HG03095 (cell line): ENCODE data around the gene GLB1L2.

Experiments used
- ATAC-seq: cut with Tn5 transposase; IDR thresholded peaks from one replicate; pipeline ENCODE4 v1.9.1; 2021; ENCODE audit warnings: moderate library complexity; ENCODE audit not compliant: unreplicated experiment

GLB1L2 gene

DNA sequence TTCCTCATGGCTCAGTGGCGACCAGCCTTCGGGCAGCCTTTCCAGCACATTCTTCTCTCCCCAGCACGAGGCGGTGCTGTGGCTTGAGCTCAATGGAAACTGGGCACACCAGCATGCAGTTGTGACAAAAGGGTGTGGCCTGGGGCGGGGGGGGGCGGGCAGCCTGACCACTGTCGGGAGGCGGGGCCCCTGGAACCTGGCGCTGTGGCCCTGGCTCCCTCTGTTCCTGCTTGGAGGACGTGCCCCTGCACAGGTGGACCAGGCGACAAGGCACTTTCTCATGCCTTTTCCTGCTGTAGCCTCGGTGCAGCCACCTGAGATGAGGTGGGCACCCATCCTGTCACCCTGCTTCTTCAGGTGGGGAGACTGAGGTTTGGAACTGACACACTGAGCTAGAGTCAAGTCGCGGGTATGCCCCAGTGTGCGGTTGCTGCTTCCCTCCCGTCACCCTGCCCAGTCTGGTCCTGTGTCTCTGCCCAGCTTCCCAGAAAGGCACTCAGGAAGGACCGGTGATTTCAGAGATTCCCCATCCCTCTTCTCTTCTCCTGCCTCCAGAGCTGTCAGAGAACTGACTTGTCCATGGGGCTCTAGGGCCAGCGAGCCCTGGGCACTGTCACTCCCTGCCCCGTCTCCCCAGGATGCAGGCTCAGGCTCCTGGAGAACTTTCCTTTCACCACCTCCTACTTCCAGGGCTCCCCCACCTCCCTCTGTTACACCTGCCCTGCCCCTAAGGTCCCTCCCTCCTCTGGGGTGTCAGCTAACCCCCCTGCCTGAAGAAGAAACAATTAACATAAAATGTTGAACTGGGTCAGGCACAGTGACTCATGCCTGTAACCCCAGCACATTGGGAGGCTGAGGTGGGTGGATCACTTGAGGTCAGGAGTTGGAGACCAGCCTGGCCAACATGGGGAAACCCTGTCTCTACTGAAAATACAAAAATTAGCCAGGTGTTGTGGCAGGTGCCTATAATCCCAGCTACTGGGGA is 70.3 kb downstream of the GLB1L2 start:
- ATAC-seq, result no peak

DNA sequence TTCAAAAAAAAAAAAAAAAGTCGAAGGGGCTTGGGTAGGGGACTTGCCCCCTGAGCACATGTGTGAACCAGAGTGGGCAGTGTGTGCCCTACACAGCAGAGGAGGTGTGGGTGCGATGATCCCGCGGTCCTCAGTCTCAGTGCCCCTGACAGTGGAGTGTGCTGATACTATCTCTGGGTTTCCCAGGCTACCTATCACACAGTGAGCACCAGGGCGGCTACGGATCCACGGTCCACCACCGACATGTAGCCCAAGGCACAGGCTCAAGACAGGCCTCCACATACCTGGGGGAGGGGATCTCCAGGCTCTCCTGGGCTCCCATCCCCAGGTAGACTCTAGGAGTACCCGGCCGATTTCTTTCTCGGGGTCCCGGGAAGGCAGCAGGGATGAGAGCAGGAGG is 71.1 kb downstream of the GLB1L2 start:
- no peak for ATAC-seq

DNA sequence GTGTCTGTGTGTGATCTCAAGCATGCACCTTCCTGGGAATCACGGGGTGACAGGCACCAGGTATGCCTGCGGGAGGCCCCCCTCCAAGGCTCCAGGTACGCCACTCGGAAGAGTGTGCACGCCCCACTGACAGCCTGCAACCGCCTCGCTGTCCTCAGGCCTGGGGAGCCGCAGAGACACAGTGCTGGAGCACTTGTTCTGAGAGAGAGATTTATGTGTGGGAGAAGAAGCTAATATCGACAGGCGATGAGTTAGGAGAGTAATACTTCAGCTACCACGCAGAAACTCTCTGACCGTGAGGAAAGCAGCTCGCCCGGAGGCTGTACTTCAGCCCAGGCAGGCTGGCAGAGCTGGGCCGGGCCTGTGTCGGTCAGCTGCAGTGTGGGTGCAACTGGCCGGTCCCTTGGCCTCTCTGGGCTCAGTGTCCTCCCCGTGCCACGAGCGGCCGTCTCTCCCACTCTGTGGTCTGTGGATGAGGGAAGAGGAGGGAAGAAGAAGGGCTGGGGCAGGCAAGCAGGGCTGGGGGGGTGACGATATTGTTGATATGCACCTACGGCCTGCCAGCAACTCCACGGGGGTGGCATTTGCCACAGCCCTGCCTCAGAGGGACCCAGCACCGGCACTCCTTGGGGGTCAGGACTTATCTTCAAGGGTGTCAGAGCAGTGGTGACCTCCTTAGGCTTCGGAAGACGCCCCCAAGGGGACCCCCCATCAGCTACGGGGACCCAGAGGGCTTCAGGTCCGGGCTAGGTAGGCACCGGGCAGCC is 73.0 kb downstream of the GLB1L2 start:
- no peak for ATAC-seq

DNA sequence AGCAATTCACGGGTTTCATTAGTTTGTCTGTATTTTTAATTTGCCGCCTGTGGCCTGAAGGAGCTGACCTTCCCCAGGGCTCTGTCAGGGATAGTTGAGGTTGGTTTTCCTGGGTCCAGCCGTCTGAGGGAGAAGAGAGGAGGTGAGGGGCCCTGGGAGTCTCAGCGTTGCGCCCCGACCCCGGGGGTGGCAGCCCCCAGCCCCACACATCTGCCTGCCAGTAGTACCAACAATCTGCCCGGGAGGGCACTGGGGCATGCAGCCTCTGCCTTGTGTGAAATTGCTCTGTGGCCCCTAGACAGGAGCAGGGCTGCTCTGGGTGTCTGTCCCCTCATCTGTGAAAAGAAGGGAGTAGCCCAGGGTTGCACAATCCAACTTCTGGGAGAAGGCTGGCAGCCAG is 73.6 kb downstream of the GLB1L2 start:
- ATAC-seq, result no peak

DNA sequence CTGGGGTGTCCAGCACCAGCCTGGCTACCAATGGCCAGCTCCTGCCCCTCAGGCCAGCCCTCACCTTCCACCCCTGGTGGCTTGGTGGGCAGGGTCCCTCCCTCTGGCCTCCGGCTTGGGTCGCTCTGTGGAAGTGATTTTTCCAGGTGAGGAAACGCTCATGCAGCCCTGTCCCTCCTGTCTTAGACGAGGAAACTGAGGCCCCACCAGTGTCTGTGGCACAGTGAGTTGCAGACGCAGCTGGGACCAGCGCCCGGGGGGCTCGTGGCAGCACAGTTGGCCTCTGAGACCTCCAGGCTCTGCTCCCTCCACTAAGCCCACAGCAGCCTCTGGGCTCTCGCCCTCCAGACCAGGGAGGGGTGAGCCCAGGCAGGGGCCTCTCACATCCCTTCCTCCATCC is 74.1 kb downstream of the GLB1L2 start:
- ATAC-seq, result no peak

DNA sequence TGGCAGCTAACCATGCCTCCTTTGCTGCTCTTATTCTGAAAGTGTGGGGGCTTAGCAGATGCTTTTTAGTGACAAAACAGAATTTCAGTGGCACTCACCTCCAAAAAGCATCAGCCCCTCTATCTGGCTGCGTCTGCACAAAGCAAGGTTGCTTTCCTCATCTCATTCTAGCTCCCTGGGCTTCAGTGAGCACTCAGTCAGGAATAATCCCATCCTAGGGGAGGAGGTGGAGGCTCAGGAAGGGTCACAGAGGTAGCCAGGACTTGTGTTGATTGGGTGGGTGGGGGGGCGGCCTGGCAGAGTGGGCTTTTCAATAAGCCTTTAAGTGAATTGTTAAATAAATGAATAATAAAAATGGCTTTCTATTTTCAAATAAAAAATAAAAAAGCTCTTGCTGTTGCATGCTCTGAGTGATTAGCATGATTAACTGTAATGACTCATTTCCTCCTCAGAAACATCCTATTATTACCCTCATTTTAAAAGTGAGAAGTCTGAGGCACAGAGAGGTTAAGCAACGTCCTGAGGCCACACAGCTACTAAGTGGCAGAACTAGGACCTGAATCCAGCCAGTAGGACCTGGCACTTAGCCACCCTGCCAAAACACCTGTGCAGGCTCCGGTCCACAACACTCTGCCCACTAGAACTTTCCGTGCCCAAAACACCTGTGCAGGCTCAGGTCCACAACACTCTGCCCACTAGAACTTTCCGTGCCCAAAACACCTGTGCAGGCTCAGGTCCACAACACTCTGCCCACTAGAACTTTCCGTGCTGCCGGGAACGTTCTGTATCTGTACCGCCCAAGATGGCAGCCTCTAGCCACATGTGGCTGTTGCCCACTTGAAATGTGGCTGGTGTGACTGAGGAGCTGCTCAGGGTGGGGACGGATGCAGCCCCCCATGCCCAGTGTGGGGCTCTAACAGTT is 74.7 kb downstream of the GLB1L2 start:
- no peak for ATAC-seq

DNA sequence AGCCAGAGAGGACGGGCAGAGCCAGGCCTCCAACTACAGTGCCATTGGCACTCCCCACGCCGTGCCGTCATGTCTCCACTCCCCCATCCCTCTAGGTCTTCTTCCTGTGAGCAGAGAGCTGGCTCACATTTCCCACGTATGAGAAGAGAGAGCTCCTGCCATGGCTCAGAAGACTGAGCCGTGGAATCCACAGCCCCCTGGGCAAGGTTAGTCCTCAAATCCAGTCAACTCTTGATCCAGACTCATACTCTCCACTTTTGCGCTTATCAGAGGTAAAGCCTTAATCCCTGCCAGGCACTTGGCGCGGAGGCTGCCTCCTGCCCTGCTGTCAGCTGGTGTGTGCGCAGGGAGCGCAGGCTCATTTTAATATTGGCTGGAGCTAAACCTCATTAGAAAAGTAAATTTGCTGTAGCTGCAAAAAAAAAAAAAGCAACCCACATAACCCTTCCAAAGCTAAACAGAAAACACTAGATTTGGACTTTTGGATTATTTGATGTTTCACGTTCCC is 75.6 kb downstream of the GLB1L2 start:
- no peak for ATAC-seq

DNA sequence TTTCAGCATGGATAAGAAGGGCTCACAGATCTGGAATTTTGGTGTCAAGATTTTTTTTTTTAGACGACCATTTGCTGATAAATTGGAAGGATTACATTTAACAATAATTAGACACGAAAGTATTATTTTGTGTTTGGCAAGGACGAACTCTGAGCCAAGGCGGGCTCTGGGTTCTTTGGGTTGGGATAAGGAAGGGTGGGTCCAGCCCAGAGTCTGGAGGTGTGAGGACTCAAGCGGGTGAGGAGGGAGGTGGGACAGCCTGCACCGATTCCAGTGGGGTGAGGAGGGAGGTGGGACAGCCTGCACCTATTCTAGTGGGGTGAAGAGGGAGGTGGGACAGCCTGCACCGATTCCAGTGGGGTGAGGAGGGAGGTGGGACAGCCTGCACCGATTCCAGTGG is 76.1 kb downstream of the GLB1L2 start:
- ATAC-seq, result no peak

DNA sequence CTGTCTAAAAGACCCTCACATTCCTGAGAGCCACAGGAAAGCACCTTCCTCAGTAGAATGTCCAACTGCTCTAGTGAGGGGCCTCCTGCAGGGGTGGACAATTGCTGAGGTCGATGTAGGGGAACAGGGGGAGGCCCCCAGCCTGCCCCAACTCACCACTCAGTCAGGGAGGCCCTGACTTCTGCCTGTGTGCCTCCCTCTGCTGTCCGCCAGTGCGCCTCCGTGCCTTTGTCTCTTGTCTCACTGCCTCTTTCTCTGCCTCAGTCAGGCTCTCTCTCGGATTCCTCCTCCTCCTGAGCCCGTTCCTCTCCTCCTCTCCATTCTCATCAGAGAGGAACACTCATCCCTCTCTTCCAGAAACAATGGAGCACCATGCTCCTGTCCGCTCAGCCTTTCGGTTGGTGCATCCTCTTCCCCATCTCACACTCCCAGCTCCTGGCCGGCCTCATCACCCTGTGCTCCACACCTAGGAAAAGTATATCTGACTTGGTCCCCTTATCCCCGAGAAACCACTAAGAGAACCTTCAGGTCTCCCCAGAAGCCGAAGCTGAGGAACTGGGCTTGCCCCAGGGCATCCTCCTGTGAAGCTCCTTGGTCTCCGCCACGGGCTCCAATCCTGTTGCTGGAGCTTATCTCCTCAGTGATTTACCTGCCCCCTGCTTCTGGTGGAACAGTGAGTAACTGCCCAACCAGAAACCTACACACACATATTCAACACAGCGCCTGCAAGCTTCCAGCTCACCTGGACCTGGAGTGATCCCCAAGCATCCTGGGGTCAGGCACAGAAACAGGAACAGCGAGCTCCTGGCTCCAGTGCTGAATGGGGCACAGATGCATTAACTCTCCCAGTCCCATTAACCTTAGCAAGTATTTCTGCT is 78.0 kb downstream of the GLB1L2 start:
- ATAC-seq, result no peak

DNA sequence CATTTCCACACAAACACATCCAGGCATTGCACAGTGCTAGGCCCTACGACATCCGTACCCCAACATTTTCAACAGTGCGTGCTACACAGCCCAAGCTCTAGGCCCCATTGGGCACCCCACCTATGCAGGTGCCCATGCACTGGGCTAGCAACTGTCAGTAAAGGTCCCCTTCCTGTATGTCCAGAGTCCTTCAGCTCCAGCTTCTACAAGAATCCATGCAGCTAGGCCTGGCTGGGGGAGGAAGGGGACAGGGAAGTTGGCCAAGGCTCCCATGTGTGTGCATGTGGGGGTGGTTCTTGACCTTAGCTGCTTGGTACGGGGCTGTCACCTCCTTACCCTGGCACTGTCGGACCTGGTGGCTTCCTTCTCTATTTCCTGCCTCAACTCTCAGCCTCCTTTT is 79.0 kb downstream of the GLB1L2 start:
- no peak for ATAC-seq

DNA sequence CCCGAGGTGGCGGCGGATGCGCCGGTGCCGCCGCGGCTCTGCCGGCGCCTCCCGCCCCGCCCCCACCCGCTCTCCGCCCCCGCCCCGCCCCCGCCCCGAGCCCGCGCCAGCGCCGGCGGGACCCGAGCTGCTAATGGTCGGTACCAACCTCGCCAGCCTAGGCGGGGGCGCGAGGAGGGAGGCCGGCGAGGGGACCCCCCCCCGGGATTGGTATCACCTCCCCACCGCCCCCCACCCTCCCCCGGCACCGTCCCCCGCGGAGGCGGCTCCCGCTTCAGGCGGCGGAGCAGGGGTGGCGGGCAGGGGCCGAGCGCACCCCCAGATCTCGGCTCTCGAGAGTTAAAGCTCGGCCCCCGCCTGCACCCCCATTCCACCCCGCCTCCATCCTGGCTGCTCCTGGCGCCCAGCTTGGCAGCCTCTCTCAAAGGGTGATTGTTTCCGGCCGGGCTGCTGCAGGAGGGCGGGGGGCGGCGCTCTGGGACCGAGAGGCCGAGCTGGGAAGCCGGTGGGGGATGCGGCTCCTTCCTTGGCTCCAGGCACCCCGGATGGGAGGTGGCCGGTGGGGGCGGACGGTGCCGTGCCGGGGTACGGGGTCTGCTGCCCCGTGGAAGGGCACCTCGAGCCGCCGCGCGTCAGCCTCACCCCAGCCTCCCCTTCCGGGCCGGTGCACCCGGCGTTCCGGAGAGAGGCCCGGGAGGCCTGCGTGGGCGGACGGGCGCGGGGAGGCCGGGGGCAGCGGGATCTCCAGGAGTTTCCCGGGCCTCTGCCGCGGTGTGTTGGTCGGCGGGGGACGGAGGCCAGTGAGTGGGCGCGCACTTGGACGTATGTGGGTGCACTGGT is 80.6 kb downstream of the GLB1L2 start, which contains the start of gene B3GAT1:
B3GAT1 (minus strand) TSS at position 40 of the 840 bp plus-strand sequence. CDS start 24,583 bp downstream, outside the sequence.
- no peak for ATAC-seq

DNA sequence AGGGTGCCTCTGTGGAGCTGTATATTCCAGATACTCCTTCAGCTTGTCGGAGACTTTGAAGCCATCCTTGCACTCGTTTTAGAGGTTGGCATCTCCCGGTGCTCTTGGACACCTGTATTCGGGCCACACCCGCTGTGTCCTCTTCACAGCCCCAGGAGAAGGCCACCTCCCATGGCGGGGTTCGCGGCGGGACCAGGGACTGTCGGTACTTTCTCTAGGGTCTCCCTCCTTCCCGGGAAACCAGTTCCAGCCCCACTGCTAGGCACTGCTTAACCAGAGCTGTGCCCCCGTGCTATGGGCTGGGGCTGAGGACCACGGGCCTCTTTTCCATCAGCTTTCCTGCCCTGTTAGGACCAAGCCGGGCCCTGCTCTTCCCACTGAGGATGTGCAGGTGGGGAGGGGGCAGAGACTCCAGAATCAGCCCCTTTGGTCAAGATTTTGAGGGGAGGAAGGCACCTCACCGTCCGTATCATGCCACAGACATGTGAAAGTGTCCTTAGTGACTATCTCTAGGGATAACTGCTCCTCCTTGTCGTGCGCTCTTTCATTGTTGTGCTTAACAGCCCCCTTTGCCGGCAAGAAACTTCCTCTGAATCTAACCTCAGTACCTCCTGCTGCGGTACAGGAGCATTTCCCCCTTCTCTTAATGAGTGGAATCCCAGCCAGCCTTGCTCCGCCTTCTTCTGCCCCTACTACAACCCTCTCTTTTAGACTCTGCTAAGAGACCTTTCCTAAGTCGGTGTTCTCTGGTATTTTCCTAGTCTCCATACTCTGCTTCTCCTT is 81.4 kb downstream of the GLB1L2 start:
- no peak for ATAC-seq

DNA sequence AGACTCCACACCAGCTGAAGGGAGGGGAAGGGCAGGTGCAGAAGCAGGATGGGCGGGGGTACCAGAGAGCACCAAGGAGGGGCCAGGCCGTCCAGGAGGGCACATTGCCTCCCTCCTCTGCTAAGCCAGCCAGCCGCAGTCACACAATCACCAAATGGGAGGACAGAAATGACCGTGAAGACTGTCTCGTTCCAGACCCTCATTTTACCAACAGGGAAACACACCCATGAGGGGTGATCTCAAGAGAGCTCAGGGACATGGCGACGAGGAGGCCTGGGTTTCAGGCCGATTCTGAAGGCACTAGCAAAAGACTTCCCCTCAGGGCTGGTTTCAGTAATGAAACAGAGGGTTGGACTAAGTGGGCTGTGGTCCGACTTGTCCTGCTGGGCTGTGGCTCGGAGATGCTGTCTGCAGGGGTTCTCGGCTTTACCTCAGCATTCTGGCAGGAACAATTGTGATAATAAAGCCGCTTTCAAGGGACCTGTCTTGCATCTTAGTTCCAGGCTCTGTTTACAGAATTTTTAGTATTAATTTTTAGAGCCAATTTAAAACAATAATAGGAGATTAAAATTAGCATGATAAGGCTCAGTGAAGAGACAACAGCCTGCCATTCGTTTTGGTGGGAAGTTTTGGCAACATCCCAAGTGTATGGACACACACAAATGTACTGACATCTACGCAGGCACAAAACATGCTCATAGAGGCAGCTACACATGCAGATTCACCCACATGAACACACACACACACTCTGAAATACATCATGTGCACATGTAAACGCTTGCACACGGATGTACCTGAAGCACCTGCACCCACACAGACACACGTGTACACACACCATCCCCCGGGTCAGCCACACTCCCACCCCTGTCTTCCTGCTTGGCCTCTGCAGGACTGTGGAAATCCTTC is 82.3 kb downstream of the GLB1L2 start:
- no peak for ATAC-seq

DNA sequence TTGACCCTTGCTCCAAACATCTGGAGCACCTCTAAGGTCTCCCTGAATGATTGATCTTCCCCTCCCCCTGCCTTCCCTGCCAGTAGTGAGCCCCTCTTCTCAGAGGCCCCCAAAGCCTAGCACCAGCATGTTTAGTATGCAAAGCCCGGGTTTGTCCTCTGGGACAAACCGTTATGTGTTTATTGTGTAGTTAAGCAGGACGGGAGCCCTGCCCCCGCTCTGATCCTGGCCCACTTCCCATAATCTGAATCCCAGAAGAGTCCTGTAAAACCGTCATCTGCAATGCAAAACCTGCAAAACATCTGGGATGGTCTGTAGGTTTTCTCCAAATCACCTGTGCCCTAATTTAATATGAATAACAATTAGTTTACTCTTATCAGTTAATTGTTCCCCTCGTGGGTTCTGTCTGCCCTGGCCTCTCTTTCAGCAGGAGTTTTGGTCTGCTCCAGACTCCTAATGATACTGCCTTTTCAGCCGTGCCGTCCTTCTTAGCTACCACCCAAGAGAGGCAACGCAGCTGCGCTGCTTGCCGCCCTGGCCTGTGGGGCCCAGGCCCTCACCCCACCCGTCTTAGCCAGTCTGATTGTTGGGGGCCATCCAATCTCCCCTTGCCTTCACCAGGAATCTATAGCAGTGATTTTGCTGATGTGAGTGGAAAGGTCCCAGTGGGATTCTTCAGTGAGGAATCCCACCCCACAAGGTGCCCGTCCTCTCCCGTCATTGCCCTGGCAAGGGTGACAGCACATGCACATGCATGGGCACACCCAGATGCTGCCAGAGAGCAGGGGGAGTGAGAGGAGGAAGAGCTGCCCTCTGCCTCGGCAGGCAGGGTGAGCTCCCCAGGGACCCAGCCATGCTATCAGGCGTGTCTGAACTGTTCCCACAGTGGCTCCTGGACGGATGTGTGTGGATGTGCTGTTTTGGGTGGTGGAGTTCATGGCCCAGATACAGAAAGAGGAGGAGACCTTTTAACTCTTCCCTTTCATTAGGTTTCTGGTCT is 83.3 kb downstream of the GLB1L2 start:
- no peak for ATAC-seq

DNA sequence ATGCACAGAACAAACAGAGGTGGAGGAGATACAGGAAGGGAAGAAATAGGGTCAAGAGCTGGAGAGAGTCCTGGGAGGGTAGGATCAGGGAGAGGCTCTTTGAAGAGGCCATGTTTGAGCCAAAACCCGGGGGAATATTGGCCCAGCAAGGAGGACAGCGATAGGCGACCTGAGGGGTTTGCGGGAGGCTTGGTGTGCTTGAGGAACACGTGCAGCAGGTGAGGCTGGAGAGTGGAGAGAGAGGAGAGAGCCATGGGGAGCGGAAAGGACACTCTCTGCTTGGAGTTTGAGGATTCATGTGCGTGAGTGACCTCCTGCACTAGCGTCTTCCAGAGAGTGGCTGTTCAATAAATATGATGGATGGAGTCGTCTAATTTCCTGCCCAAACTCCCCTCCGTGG is 84.9 kb downstream of the GLB1L2 start:
- ATAC-seq, result no peak
